Measurements from ENCODE around the gene SPDYE6.

DNA sequence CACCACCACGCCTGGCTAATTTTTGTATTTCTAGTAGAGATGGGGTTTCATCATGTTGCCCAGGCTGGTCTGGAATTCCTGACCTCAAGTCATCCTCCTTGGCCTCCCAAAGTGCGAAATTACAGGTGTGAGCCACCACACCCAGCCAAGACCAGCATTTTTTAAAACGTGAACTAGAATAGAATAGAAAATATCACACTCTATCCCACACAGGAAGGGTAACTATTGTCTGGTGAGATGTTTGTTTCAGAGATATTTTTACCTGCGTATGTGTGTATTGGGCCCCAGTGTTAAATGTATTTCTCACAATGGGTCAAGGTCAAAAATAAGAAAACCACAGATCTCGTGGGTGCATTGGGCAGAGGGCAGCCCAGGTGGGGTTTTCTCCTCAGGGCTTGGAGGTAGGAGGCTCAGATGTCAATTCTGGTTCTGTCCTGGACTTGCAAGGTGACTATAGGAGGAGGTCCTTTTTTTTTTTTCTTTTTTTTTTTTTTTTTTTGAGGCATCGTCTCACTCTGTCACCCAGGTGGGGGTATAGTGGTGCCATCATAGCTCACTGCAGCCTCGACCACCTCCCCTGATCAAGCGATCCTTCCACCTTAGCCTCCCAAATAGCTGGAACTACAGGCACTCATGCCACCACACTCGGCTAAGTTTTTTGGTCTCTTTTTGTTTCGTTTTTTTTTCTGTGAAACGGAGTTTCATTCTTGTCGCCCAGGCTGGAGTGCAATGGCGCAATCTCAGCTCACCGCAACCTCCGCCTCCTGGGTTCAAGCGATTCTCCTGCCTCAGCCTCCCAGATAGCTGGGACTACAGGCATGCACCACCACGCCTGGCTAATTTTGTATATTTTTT is 50.6 kb downstream of the SPDYE6 start:
- TF ChIP-seq, protein P1, sequence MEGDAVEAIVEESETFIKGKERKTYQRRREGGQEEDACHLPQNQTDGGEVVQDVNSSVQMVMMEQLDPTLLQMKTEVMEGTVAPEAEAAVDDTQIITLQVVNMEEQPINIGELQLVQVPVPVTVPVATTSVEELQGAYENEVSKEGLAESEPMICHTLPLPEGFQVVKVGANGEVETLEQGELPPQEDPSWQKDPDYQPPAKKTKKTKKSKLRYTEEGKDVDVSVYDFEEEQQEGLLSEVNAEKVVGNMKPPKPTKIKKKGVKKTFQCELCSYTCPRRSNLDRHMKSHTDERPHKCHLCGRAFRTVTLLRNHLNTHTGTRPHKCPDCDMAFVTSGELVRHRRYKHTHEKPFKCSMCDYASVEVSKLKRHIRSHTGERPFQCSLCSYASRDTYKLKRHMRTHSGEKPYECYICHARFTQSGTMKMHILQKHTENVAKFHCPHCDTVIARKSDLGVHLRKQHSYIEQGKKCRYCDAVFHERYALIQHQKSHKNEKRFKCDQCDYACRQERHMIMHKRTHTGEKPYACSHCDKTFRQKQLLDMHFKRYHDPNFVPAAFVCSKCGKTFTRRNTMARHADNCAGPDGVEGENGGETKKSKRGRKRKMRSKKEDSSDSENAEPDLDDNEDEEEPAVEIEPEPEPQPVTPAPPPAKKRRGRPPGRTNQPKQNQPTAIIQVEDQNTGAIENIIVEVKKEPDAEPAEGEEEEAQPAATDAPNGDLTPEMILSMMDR (IDR thresholded peaks at IDR 0.05; ENCODE audit: low read depth, low read length), result no peak
- no peak for TF ChIP-seq POLR2A (IDR thresholded peaks at IDR 0.05; ENCODE audit: extremely low read depth, insufficient read length)
